HG02870 (cell line): ENCODE results near the gene FKRP.
"Not testable (repeated sequence)": the region's sequence is repeated elsewhere in the genome, so short reads cannot be mapped to it uniquely, and the experiment has no call there.

Source experiments
- ATAC-seq: cut with Tn5 transposase; IDR thresholded peaks from one replicate; pipeline ENCODE4 v1.9.1; 2021; ENCODE audit warnings: mild to moderate bottlenecking, moderate library complexity; ENCODE audit not compliant: unreplicated experiment

FKRP gene

GRCh38 chr19:46755853-46756543 lies 10.1 kb downstream of the FKRP start:
- no peak for ATAC-seq

- ATAC-seq: no peak
Measured at GRCh38 chr19:46756544-46756888, 10.7 kb downstream of the FKRP start.

- no peak for ATAC-seq
Measured at GRCh38 chr19:46759206-46759605, 13.3 kb downstream of the FKRP start.

GRCh38 chr19:46759817-46760333 lies 14.0 kb downstream of the FKRP start:
- ATAC-seq: no peak

GRCh38 chr19:46760363-46760762 lies 14.5 kb downstream of the FKRP start:
- ATAC-seq: no peak

GRCh38 chr19:46760897-46761296 lies 15.0 kb downstream of the FKRP start:
- ATAC-seq: not testable (repeated sequence)

- ATAC-seq: no peak
Measured at GRCh38 chr19:46761418-46761831, 15.6 kb downstream of the FKRP start.

- no peak for ATAC-seq
Measured at GRCh38 chr19:46762245-46762890, 16.5 kb downstream of the FKRP start.

- ATAC-seq: no peak
Measured at GRCh38 chr19:46764817-46765291, 19.0 kb downstream of the FKRP start.

GRCh38 chr19:46766569-46767317 lies 20.9 kb downstream of the FKRP start:
- ATAC-seq: no peak

GRCh38 chr19:46768746-46769145 lies 22.9 kb downstream of the FKRP start:
- not testable (repeated sequence) for ATAC-seq

- ATAC-seq: no peak
Measured at GRCh38 chr19:46772170-46773017, 26.5 kb downstream of the FKRP start.

- ATAC-seq: no peak
Measured at GRCh38 chr19:46773018-46773399, 27.2 kb downstream of the FKRP start.

- no peak for ATAC-seq
Measured at GRCh38 chr19:46775642-46776258, 29.9 kb downstream of the FKRP start.

GRCh38 chr19:46776927-46777911 lies 31.4 kb downstream of the FKRP start:
- no peak for ATAC-seq

GRCh38 chr19:46777956-46778645 lies 32.2 kb downstream of the FKRP start:
- ATAC-seq: not testable (repeated sequence)

- ATAC-seq: no peak
Measured at GRCh38 chr19:46782355-46783019, 36.6 kb downstream of the FKRP start.

GRCh38 chr19:46783670-46784069 lies 37.8 kb downstream of the FKRP start:
- ATAC-seq: no peak
